Esophagus squamous epithelium (tissue), 5 donors: Measurements from ENCODE around the gene PARP9. TPM values are rescaled to one million over a fixed set of nuclear protein-coding genes. Genes with fewer than 3 reads are reported as not detected.
"Not testable (repeated sequence)": the region's sequence is repeated elsewhere in the genome, so short reads cannot be mapped to it uniquely, and the experiment has no call there.

Experiments used
- DNase-seq: peaks from one replicate; lab custom pipeline; 2025; lab: John Stamatoyannopoulos, UW
- H3K27ac ChIP-seq, 4 donors: fragments of 200-600 bp; sonication (generic); one replicate each; pipeline ENCODE4 v1.5.1; 2016 to 2019; ENCODE audit warnings: mild to moderate bottlenecking in 1 of 4
- H3K27me3 ChIP-seq, 4 donors: fragments of 200-600 bp; sonication (generic); 1 replicate in 3 of 4; 2 replicates in 1 of 4; pipeline versions ENCODE4 v1.5.1 to v1.6.0; 2017 to 2021; ENCODE audit warnings: antibody characterized with exemption in 1 of 4
- H3K36me3 ChIP-seq, 3 donors: fragments of 200-600 bp; sonication (generic); one replicate each; pipeline ENCODE4 v1.5.1; 2016 to 2019
- H3K4me1 ChIP-seq, 3 donors: fragments of 200-600 bp; sonication (generic); one replicate each; pipeline ENCODE4 v1.5.1; 2017 to 2019
- H3K4me3 ChIP-seq, 4 donors: fragments of 200-600 bp; sonication (generic); 1 replicate in 3 of 4; 2 replicates in 1 of 4; pipeline ENCODE4 v1.5.1; 2016 to 2019; ENCODE audit warnings: mild to moderate bottlenecking in 2 of 4, moderate library complexity in 1 of 4
- H3K9me3 ChIP-seq, 3 donors: fragments of 200-600 bp; sonication (generic); one replicate each; pipeline ENCODE4 v1.5.1; 2016 to 2019
- POLR2A ChIP-seq, 4 donors: fragments of 450-650 bp; IDR thresholded peaks; one replicate each; pipeline ENCODE4 v1.6.1; 2017; ENCODE audit warnings: antibody characterized with exemption in 4 of 4, mild to moderate bottlenecking in 4 of 4, moderate library complexity in 3 of 4
- WGBS, 2 donors: methylation state at CpG; one replicate each; pipeline ENCODE4 v1.1.5; 2018; 5-methylcytosine and 5-hydroxymethylcytosine counted together
- intact Hi-C: fragments of 100-400 bp; cut with DNase I; formaldehyde crosslinking; loops from one replicate; pipeline ENCODE4 v1.15.0; 2022
- total RNA-seq, 4 donors: library from RNA; depleted of rRNA; stranded (reverse); fragments of >200 nt; gene quantifications; one replicate each; pipeline ENCODE4 v1.1.0, GENCODE V29; 2016
- TF ChIP-seq, protein P1 (sequence below), 6 experiments: fragments of 450-650 bp in 4 of 6; fragments of 200-600 bp in 2 of 6; sonication (generic) in 2 of 6; IDR thresholded peaks; one replicate each; pipeline ENCODE4 v1.5.1; 2016 to 2019; ENCODE audit warnings: antibody characterized with exemption in 6 of 6, mild to moderate bottlenecking in 4 of 6, moderate library complexity in 4 of 6
- donor health status: DM: yes; HTN: yes; CAD: no.

The PARP9 gene
- total RNA-seq, 4 donors from 2014 or later, result 16.6 to 50.0 (median 19.9) TPM

DNA sequence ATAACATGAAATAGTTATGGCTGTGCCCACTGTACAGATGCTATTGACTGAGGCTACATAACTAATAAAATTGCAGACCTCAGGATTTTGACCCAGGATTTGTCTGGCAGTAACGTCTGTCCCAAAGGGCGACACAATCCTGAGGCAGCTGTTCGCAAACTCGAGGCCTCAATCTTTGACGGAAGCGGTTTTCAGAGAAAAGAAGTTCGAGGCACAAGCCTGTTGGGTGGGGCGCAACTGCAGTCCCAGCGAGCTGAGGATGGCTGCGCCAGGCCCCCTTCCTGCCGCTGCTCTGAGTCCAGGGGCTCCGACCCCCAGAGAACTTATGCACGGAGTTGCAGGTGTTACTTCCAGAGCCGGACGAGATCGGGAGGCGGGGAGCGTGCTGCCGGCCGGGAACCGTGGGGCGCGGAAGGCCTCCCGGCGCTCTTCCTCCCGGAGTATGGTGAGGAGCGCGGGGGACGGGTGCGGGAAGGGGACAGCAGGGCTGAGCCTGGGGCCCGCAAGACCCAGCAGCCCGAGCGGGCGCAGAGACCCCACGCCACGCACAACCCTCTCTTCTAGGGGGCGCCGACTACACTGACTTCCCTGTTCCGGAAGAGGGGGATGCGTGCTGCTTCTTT is 13.4 kb upstream of the PARP9 start, which contains the start of gene PARP15:
Gene PARP15, plus strand, starts transcription at position 242 of the 623 bp plus-strand sequence. Its CDS starts 18 bp downstream, at position 260.
- Histone ChIP-seq H3K9me3 (peaks cover 0 to 12% (median 11%) of the 10 kb centered on the region in 3 donors), H3K4me3 (peak within 1 kb of the TSS; percentile 33 to 67 (median 54)), H3K36me3 (peaks cover 0 to 4% (median 0%) of the 10 kb centered on the region in 3 donors), H3K27ac (peak within 1 kb of the TSS in 3 of 4 donors; percentile 15 to 64 (median 44)), H3K4me1 (peaks cover 4 to 27% (median 12%) of the 10 kb centered on the region in 3 donors), H3K27me3 (no peaks in the 10 kb centered on the region)
- peak in 1 of 4 donors; percentile 30 for TF ChIP-seq POLR2A (IDR thresholded peaks at IDR 0.05)
- TF ChIP-seq, protein P1, sequence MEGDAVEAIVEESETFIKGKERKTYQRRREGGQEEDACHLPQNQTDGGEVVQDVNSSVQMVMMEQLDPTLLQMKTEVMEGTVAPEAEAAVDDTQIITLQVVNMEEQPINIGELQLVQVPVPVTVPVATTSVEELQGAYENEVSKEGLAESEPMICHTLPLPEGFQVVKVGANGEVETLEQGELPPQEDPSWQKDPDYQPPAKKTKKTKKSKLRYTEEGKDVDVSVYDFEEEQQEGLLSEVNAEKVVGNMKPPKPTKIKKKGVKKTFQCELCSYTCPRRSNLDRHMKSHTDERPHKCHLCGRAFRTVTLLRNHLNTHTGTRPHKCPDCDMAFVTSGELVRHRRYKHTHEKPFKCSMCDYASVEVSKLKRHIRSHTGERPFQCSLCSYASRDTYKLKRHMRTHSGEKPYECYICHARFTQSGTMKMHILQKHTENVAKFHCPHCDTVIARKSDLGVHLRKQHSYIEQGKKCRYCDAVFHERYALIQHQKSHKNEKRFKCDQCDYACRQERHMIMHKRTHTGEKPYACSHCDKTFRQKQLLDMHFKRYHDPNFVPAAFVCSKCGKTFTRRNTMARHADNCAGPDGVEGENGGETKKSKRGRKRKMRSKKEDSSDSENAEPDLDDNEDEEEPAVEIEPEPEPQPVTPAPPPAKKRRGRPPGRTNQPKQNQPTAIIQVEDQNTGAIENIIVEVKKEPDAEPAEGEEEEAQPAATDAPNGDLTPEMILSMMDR (IDR thresholded peaks at IDR 0.05), result no peak
- DNase-seq, result no peak
- 16 to 18% methylated on average over 26 of the region's 40 CpGs for WGBS, 2 donors
- intact Hi-C loops, result no loop called here

DNA sequence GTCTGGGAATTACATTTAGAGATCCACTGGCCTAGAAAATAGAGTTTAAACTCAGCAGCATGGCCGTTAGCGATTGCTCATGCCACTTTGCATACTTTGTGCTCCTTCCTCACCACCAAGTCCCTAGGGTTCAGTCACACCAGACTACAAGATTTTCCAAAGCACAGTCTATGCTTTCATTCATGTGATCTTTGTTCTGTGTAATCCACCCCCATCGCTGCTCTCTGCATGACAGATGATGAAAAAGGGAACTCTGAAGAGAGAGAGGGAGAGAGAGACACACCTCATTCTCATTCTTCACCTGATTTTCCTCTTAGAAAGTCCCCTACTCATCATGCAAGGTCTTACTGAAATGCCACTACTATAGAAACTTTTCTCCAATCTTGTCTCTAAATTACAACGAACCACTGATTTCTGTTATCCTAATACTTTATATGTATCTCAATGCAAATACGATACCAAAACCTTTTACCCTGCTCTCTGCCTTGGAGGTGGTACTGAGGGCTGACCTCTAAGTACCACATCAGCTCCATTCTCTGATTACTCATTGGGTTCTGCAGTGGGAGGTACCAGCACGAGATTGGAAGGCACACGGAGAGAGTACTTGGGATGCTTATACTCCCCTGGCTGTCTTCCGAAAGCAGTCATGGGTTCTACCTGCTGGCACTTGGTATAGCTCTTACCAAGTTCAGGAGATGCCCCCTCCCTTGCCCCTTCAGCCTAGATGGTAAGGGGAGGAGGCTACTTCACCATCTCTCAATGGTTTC is 12.3 kb upstream of the PARP9 start:
- Histone ChIP-seq H3K27ac (no peak overlapping the region), H3K36me3 (peaks cover 4 to 16% (median 10%) of the 10 kb centered on the region in 3 donors), H3K9me3 (peaks cover 0 to under 1% (median 0%) of the 10 kb centered on the region in 3 donors), H3K27me3 (no peaks in the 10 kb centered on the region), H3K4me3 (no peak overlapping the region), H3K4me1 (peaks cover 4 to 31% (median 13%) of the 10 kb centered on the region in 3 donors)
- DNase-seq, result no peak
- intact Hi-C loops, result no loop called here
- WGBS, 2 donors, result 62 to 63% methylated on average over 8 of the region's 8 CpGs
- TF ChIP-seq POLR2A (IDR thresholded peaks at IDR 0.05), result no peak
- TF ChIP-seq, protein P1 (IDR thresholded peaks at IDR 0.05), result no peak

DNA sequence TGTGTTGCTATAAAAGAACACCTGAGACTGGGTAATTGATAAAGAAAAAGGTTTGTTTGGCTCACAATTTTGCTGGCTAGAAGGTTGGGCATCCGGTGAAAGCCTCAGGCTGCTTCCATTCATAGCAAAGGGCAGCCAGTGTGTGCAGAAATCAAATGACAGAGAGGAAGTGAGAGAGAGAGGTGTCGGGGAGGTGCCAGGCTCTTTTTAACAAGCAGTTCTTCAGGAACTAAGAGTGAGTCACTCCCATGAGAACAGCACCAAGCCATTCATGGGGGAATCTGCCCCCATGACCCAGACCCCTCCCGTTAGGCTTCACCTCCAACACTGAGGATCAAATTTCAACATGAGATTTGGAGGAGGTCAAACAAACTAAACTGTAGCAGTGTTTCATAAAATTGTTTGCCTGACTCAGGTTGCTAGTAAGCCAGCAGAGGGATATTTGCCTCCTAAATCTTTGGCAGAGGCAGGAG is 8.9 kb upstream of the PARP9 start:
- peak overlapping the region; percentile 25 to 63 (median 46) for H3K27ac ChIP-seq
- TF ChIP-seq POLR2A (IDR thresholded peaks at IDR 0.05), result no peak
- TF ChIP-seq, protein P1 (IDR thresholded peaks at IDR 0.05), result peak in 1 of 6 experiments; percentile 11
- 5 to 27% methylated on average over 3 of the region's 3 CpGs for WGBS, 2 donors

DNA sequence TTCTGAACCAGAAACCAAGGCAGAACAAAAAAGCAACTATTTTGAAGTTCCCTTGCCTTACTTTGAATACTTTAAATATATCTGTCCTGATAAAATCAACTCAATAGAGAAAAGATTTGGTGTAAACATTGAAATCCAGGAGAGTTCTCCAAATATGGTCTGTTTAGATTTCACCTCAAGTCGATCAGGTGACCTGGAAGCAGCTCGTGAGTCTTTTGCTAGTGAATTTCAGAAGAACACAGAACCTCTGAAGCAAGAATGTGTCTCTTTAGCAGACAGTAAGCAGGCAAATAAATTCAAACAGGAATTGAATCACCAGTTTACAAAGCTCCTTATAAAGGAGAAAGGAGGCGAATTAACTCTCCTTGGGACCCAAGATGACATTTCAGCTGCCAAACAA is 4.7 kb upstream of the PARP9 start:
- TF ChIP-seq, protein P1 (IDR thresholded peaks at IDR 0.05), result no peak
- TF ChIP-seq POLR2A (IDR thresholded peaks at IDR 0.05), result no peak
- peaks cover 6 to 72% (median 28%) of the 10 kb centered on the region in 3 donors for H3K36me3 ChIP-seq
- no peaks in the 10 kb centered on the region for H3K9me3 ChIP-seq

More for the DNA sequence above, 8.9 kb upstream of the PARP9 start:
- peaks cover 6 to 50% (median 17%) of the 10 kb centered on the region in 3 donors for H3K36me3 ChIP-seq
- no peak for DNase-seq
- intact Hi-C loops, result loop anchor here (5.0 kb wide), 1 partner anchor 99 kb away; no protein-coding TSS in a partner anchor
- no peaks in the 10 kb centered on the region for H3K9me3 ChIP-seq
- peaks cover 4 to 25% (median 13%) of the 10 kb centered on the region in 3 donors for H3K4me1 ChIP-seq
- no peak overlapping the region for H3K4me3 ChIP-seq
- no peaks in the 10 kb centered on the region for H3K27me3 ChIP-seq

DNA sequence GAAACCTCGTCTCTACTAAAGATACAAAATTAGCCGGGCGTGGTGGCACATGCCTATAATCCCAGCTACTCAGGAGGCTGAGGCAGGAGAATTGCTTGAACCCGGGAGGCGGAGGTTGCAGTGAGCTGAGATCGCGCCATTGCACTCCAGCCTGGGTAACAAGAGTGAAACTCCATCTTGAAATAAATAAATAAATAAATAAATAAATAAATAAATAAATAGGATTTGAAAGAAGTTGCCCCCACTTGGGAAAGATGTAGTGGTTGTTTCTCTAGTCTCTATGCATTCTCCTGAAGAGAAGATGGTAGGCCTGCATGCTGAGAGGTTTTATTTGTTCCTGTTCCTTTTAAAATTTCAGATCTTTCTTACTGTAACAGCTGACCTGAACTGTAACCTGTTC is 4.0 kb upstream of the PARP9 start:
- H3K4me3 ChIP-seq, H3K27me3 ChIP-seq, H3K9me3 ChIP-seq, intact Hi-C loops, DNase-seq, H3K27ac ChIP-seq: not testable (repeated sequence)
- Histone ChIP-seq H3K4me1 (peaks cover under 1 to 45% (median 15%) of the 10 kb centered on the region in 3 donors), H3K36me3 (peaks cover 6 to 72% (median 28%) of the 10 kb centered on the region in 3 donors)
- 93 to 97% methylated on average over 5 to 7 of the region's 7 CpGs for WGBS, 2 donors

More for the DNA sequence above, 4.7 kb upstream of the PARP9 start:
- H3K4me1 ChIP-seq, result peaks cover 0 to 44% (median 19%) of the 10 kb centered on the region in 3 donors
- no peak overlapping the region for H3K27ac ChIP-seq
- WGBS, 2 donors, result 63 to 66% methylated on average over 3 of the region's 3 CpGs
- H3K4me3 ChIP-seq, result no peak overlapping the region
- no peak for DNase-seq
- no peaks in the 10 kb centered on the region for H3K27me3 ChIP-seq
- intact Hi-C loops, result no loop called here
